ENCODE results near the gene GPC1.

Gene GPC1

DNA sequence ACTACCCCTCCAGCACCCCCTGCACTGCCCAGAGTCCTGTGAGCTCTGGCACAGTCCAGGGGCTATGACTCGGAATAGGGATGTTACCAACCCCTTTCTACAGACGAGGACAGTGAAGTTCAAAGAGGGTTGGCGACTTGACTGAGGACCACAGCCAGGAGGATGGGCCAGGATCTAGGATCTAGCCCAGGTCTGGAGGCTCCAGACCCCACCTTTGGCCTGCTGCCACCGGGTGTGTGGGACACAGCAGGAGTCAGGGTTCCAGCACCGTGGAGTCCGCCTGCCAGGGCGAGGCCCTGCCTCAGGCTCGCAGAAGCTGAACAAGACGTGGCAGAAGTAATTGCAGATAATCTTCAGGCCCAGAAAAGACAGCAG, 37.9 kb upstream of the GPC1 start:
- no peak for DNase-seq

- DNase-seq, result no peak
Observed at GRCh38 chr2:240397924-240398645, 37.4 kb upstream of the GPC1 start.

GRCh38 chr2:240398661-240399267, 36.7 kb upstream of the GPC1 start:
- no peak for DNase-seq

GRCh38 chr2:240399419-240400324, 35.8 kb upstream of the GPC1 start:
- DNase-seq, result no peak

GRCh38 chr2:240400371-240401161, 34.9 kb upstream of the GPC1 start:
- DNase-seq, result no peak

DNA sequence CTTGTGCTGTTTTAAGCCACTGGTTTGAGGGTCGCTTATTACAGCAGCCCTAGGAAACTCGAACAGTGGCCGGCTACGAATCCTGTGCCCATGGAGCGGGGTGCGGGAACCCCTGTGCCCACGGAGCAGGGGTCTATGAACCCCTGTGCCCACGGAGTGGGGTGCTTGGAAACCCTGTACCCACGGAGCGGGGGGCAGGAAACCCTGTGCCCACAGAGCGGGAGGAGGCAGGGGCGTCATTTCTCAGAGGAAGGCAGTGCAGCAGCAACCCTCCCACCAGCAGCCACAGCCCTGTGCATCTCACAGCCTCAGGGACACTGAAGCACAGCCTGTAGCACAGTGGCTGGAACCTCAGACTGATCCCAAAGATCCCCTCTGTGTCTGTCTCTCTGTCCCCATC, 34.2 kb upstream of the GPC1 start:
- DNase-seq, result no peak

- no peak for DNase-seq
Observed at GRCh38 chr2:240401781-240402551, 33.5 kb upstream of the GPC1 start.

DNA sequence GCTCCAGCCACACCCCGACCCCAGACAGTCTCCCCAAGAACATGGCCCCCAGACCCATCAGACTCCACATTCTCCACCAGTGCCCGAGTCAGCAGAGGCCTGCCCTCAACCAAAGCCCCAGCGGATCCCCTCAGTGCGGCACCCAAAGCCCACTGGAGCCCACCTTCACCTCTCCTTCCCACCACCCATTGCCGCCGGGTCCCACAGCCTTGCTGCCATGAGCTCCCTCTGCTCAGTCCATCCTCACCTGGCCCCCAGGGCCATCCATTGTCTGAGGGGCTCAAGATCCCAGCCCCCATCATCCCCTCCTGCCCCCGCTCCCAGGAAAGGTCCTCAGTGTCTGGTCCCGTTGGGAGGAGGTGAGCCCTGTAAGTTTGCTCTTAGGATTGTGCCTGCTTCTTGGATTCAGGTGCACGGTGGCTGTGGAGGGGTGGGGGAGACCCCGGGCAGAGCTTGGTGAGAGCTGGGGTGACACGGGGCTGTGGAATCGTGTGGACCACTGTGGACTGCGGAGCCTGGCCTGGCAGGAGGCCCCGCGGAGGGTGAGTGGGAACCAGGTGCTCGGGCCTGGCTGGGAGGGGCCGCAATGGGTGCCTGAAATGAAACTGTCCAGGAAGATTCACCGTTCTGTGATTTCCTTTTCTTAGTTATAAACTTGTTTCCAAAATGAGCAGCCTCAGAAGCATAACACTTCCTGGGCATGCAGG, 32.7 kb upstream of the GPC1 start:
- peak in 1 of 2 experiments; percentile 27 for DNase-seq

DNA sequence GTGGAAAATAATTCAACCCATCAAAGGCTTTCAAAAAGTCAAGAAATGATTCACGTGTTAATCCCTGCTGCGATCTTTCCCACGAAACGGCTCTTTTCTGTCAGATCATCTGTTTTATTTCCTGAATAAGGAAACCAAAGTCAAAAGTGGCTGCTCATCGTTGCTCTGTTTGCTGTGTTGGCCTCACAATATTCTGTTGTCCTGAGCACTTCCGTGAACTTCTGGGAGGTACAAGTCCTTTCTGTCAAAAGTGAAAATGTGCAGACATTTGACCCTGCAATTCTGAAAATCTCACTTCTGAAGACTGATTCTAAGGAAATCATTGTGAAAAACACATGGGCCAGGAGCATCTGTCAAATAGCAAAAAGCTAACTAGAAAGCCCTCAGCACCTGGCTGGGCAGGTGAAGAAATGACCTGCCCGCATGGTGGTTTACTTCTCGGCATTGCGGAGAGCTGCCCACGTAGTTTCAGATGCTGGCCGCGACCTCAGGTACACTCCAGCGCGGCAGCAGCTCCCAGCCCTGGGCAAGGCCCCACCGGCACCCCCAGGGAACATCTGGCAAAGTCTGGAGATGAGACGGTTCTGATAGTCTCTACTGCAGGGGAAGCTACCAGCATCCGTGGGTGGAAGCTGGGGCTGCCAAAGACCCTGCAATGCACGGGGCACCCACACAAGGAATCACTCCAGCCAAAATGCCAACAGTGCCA, 31.9 kb upstream of the GPC1 start:
- DNase-seq, result peak in 1 of 2 experiments; percentile 31

- DNase-seq, result no peak
Observed at GRCh38 chr2:240404174-240404852, 31.1 kb upstream of the GPC1 start.

GRCh38 chr2:240405133-240405532, 30.3 kb upstream of the GPC1 start:
- no peak for DNase-seq

DNA sequence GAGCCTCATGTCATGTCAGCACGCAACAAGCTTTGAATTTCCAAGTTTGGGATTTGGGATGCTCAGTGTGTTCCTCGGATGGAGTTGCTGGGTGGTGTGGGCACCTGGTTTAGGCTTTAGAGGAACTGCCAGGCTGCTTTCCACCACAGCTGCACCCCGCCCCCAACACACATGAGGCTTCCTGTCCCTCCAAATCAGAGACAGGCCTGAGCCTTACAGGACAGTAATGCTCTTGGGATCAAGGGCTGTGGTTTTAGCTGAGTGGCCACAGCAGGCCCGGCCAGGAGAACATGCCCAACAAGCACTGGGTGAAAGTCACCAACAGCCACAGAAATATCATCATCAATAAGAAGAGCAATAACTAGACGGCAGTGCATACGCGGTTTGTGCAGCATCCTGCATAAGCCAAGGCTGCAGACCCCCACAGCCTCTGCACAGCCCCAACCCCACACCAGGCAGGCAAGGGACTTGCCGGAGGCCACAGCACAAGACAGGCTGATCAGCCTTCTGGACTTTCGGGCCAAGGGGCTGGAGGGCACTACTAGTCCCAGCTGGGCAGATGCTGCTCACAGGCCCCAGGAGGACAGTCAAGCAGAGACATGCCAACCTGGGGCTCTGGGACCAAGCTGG, 29.7 kb upstream of the GPC1 start:
- DNase-seq, result no peak

GRCh38 chr2:240407090-240407489, 28.4 kb upstream of the GPC1 start:
- no peak for DNase-seq

DNA sequence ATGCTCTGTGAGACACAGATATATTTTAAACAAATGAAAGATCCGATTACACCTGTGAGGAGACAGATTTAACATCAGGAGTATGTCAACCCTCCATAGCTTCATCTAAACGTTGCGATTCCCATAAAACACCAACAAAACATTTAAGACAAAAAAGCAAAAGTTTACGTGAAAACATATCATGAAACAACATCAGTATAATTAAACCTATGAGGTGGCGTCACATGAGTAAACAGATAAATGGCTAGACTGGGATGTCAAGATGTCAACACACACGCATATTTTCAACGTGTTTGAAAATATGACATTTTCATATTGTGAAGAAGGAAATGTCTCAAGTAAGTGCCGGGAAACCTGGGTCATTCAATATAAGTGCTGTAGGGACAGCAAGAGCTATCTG, 25.5 kb upstream of the GPC1 start:
- DNase-seq, result no peak

GRCh38 chr2:240410808-240411207, 24.7 kb upstream of the GPC1 start:
- DNase-seq, result no peak

DNA sequence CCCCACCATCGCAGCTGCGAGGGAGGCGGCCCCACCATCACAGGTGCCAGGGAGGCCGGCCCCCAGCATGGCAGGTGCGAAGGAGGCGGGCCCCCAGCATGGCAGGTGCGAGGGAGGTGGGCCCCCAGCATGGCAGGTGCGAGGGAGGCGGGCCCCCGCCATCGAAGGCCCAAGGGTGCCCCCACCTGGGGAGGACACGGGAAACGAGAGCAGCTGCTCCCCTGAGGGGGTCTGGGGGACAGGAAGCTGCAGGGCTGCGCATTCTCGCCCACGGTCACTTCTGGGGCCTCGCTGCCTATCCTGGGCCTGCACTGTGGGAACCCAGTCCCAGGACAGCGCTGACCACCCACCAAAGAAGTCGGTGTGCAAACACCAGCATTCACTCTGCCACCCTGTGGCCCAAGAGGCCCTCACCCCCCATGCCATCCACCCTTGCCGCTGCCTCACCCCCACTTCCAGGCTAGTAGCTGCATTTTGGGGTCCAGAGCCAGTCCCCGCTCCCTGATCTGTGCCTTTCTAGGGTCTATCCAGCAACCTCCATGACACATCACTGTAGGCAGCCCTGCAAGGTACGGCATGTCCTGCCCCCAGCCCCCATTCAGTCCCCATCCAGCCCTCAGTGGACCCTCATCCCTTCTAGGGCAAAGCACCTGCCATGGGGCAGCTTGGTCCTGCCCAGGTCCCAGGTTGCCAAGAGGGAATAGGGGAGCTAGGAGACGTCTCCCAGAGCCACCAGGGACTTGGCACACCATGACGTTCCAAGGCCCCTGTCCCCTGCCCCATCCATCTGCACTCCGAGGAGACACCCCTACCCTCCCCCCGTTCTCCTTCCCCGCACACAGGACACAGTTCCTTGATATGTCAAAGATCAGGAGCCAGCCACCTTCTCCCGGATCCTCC, 24.0 kb upstream of the GPC1 start:
- no peak for DNase-seq

- DNase-seq, result no peak
Observed at GRCh38 chr2:240412211-240412861, 23.1 kb upstream of the GPC1 start.

Measured in activated CD4-positive, alpha-beta T cell treated with anti-CD3 and anti-CD28 coated beads, Interleukin-2, amount 50 U/mL, for 48 hours (primary cell).